H1 (cell line): ENCODE results near the gene CTNND2. TPM values are rescaled to one million over a fixed set of nuclear protein-coding genes. Genes with fewer than 3 reads are reported as not detected.

ENCODE experiments used
- CTCF ChIA-PET: fragments of 300-600 bp; sonication (Branson Sonifier 250); formaldehyde crosslinking; loops from one replicate; lab custom pipeline; 2021; ENCODE audit not compliant: partially characterized antibody; lab: Charles Lee
- POLR2A ChIA-PET: fragments of 300-600 bp; sonication (Branson Sonifier 250); formaldehyde crosslinking; loops from one replicate; lab custom pipeline; 2021; ENCODE audit warnings: inconsistent platforms; ENCODE audit not compliant: partially characterized antibody; lab: Charles Lee
- DNase-seq, 2 experiments: peaks; one replicate each; pipeline versions ENCODE4 v3.0.0 to v3.0.0-alpha.2; 2010 to 2022; ENCODE audit warnings: low spot score in 2 of 2, low read depth in 1 of 2, mixed read lengths in 1 of 2
- FAIRE-seq: peaks from 2 replicates; lab custom pipeline; 2011; peaks lifted over from hg19 to GRCh38; lab: Jason Lieb, UNC
- H2AFZ ChIP-seq: 2 replicates; pipeline ENCODE4 v1.8.1; 2012; ENCODE audit warnings: low read length, inconsistent platforms
- H2AK5ac ChIP-seq: 2 replicates; pipeline ENCODE4 v1.6.1; 2013; ENCODE audit warnings: low read depth, low read length
- H2BK120ac ChIP-seq: replicated peaks from 2 replicates; pipeline ENCODE3; 2013; ENCODE audit warnings: low read depth, low read length, inconsistent platforms
- H2BK12ac ChIP-seq: 2 replicates; pipeline ENCODE4 v1.6.1; 2013; ENCODE audit warnings: low read depth, low read length
- H2BK15ac ChIP-seq: 2 replicates; pipeline ENCODE4 v1.6.1; 2013; ENCODE audit warnings: low read length
- H2BK20ac ChIP-seq: 2 replicates; pipeline ENCODE4 v1.6.1; 2013; ENCODE audit warnings: low read length
- H2BK5ac ChIP-seq: 2 replicates; pipeline ENCODE4 v1.6.1; 2013; ENCODE audit warnings: low read depth, low read length
- H3K14ac ChIP-seq: 2 replicates; pipeline ENCODE4 v1.6.1; 2013; ENCODE audit warnings: inconsistent platforms; ENCODE audit not compliant: insufficient read length
- H3K18ac ChIP-seq: 2 replicates; pipeline ENCODE4 v1.6.1; 2013; ENCODE audit warnings: low read length; ENCODE audit errors: extremely low read depth
- H3K23ac ChIP-seq: 2 replicates; pipeline ENCODE4 v1.6.1; 2013; ENCODE audit warnings: inconsistent platforms; ENCODE audit not compliant: insufficient read length
- H3K23me2 ChIP-seq: 2 replicates; pipeline ENCODE4 v1.6.1; 2013; ENCODE audit warnings: low read depth, low read length
- H3K27ac ChIP-seq: 2 replicates; pipeline ENCODE4 v1.6.1; 2011; ENCODE audit warnings: low read depth, low read length, inconsistent platforms
- H3K27me3 ChIP-seq, 4 experiments: replicated peaks in 1 of 4; 1 replicate in 1 of 4; 2 replicates in 3 of 4; pipeline versions ENCODE4 v1.6.1 to v1.8.1; 2011 to 2013; ENCODE audit warnings: low read length in 3 of 4, mild to moderate bottlenecking in 3 of 4, inconsistent platforms in 2 of 4, mixed read lengths in 2 of 4, moderate library complexity in 1 of 4; ENCODE audit not compliant: control insufficient read depth in 3 of 4, insufficient read depth in 3 of 4; ENCODE audit errors: extremely low read depth in 1 of 4
- H3K36me3 ChIP-seq, 4 experiments: 2 replicates each; pipeline versions ENCODE4 v1.6.1 to v1.8.1; 2011 to 2013; ENCODE audit warnings: mild to moderate bottlenecking in 4 of 4, low read length in 3 of 4, moderate library complexity in 2 of 4, control low read depth in 1 of 4, inconsistent platforms in 1 of 4; ENCODE audit not compliant: insufficient read depth in 4 of 4, control insufficient read depth in 2 of 4
- H3K4ac ChIP-seq: replicated peaks from 2 replicates; pipeline ENCODE3; 2013; ENCODE audit warnings: low read length, low read depth, mixed read lengths, inconsistent platforms; ENCODE audit not compliant: insufficient read length
- H3K4me1 ChIP-seq, 4 experiments: replicated peaks in 1 of 4; 1 replicate in 1 of 4; 2 replicates in 3 of 4; pipeline versions ENCODE4 v1.6.1 to v1.8.1; 2011 to 2013; ENCODE audit warnings: low read length in 3 of 4, inconsistent platforms in 2 of 4, mixed read lengths in 1 of 4; ENCODE audit not compliant: insufficient read depth in 4 of 4, control insufficient read depth in 3 of 4
- H3K4me2 ChIP-seq, 2 experiments: 2 replicates each; pipeline versions ENCODE4 v1.6.1 to v1.8.1; 2011 to 2013; ENCODE audit warnings: low read depth in 2 of 2, low read length in 2 of 2, control low read depth in 1 of 2, inconsistent platforms in 1 of 2, mild to moderate bottlenecking in 1 of 2; ENCODE audit not compliant: insufficient read depth in 1 of 2
- H3K4me3 ChIP-seq, 4 experiments: fragments of 200-600, 300-600 bp in 1 of 4; sonication (generic), shearing (Covaris generic), sonication (Bioruptor Twin) in 1 of 4; 2 replicates each; pipeline versions ENCODE4 v1.5.1 to v1.8.1; 2011 to 2016; ENCODE audit warnings: low read length in 4 of 4, low read depth in 3 of 4, control low read depth in 2 of 4, inconsistent platforms in 2 of 4, mild to moderate bottlenecking in 2 of 4, mixed read lengths in 1 of 4, moderate library complexity in 1 of 4; ENCODE audit not compliant: insufficient read depth in 2 of 4; ENCODE audit errors: extremely low read depth in 1 of 4
- H3K56ac ChIP-seq: replicated peaks from 2 replicates; pipeline ENCODE3; 2013; ENCODE audit warnings: low read depth, mild to moderate bottlenecking, mixed read lengths, low read length, inconsistent platforms; ENCODE audit not compliant: insufficient read length
- H3K79me1 ChIP-seq: 2 replicates; pipeline ENCODE4 v1.6.1; 2013; ENCODE audit warnings: low read depth, low read length, control low read depth
- H3K79me2 ChIP-seq, 2 experiments: 2 replicates each; pipeline versions ENCODE4 v1.6.1 to v1.8.1; 2012 to 2013; ENCODE audit warnings: low read length in 2 of 2, mild to moderate bottlenecking in 2 of 2, inconsistent platforms in 1 of 2; ENCODE audit not compliant: insufficient read depth in 2 of 2, control insufficient read depth in 1 of 2
- H3K9ac ChIP-seq, 4 experiments: replicated peaks in 1 of 4; 1 replicate in 1 of 4; 2 replicates in 3 of 4; pipeline versions ENCODE4 v1.6.1 to v1.8.1; 2011 to 2013; ENCODE audit warnings: low read depth in 3 of 4, low read length in 3 of 4, control low read depth in 2 of 4, mild to moderate bottlenecking in 2 of 4, moderate library complexity in 2 of 4, inconsistent platforms in 1 of 4; ENCODE audit errors: extremely low read depth in 1 of 4
- H3K9me3 ChIP-seq, 2 experiments: 2 replicates each; pipeline versions ENCODE4 v1.6.1 to v1.8.1; 2012 to 2013; ENCODE audit warnings: mild to moderate bottlenecking in 2 of 2, moderate library complexity in 2 of 2, control low read depth in 1 of 2, inconsistent platforms in 1 of 2, low read depth in 1 of 2, low read length in 1 of 2, mixed read lengths in 1 of 2; ENCODE audit not compliant: insufficient read depth in 2 of 2
- H4K20me1 ChIP-seq, 2 experiments: replicated peaks in 1 of 2; 2 replicates each; pipeline versions ENCODE3 to v1.8.1; 2011 to 2013; ENCODE audit warnings: inconsistent platforms in 2 of 2, low read length in 2 of 2, mild to moderate bottlenecking in 1 of 2; ENCODE audit not compliant: insufficient read depth in 2 of 2, control insufficient read depth in 1 of 2
- H4K5ac ChIP-seq: 2 replicates; pipeline ENCODE4 v1.6.1; 2013; ENCODE audit warnings: low read length, low read depth, mixed read lengths, inconsistent platforms; ENCODE audit not compliant: insufficient read length
- H4K8ac ChIP-seq: 2 replicates; pipeline ENCODE4 v1.8.0; 2013; ENCODE audit warnings: mild to moderate bottlenecking, moderate library complexity, low read length, inconsistent platforms; ENCODE audit not compliant: insufficient read depth; ENCODE audit errors: extremely low read depth
- H4K91ac ChIP-seq: replicated peaks from 2 replicates; pipeline ENCODE3; 2013; ENCODE audit warnings: low read length, mixed read lengths, inconsistent platforms; ENCODE audit not compliant: insufficient read length
- CREB1 ChIP-seq: IDR thresholded peaks from 2 replicates; pipeline ENCODE4 v1.6.1; 2012; ENCODE audit warnings: inconsistent platforms
- E2F6 ChIP-seq: IDR thresholded peaks from 2 replicates; pipeline ENCODE4 v1.6.1; 2012; ENCODE audit warnings: inconsistent platforms
- HDAC2 ChIP-seq, 2 experiments: fragments of 300-600 bp in 1 of 2; sonication (generic) in 1 of 2; IDR thresholded peaks; 2 replicates each; pipeline ENCODE4 v1.6.1; 2011 to 2012; ENCODE audit warnings: low read depth in 2 of 2, low read length in 2 of 2, mild to moderate bottlenecking in 2 of 2, moderate library complexity in 2 of 2, borderline replicate concordance in 1 of 2, inconsistent platforms in 1 of 2
- JUND ChIP-seq: IDR thresholded peaks from 2 replicates; pipeline ENCODE4 v1.6.1; 2011; ENCODE audit warnings: mild to moderate bottlenecking, improper control_type of control experiment, low read length
- KDM1A ChIP-seq: fragments of 200-600, 300-600 bp; sonication (generic); IDR thresholded peaks from 2 replicates; pipeline ENCODE4 v1.7.1; 2016; ENCODE audit warnings: mild to moderate bottlenecking, low read length, borderline replicate concordance
- MAFK ChIP-seq: IDR thresholded peaks from 2 replicates; pipeline ENCODE4 v1.6.1; 2012; ENCODE audit warnings: low read depth, mild to moderate bottlenecking, improper control_type of control experiment, low read length
- POLR2AphosphoS5 ChIP-seq: IDR thresholded peaks from 2 replicates; pipeline ENCODE4 v1.6.1; 2011; ENCODE audit warnings: low read depth, low read length
- RXRA ChIP-seq: IDR thresholded peaks from 2 replicates; pipeline ENCODE4 v1.6.1; 2011; ENCODE audit warnings: low read depth, mild to moderate bottlenecking, low read length, moderate library complexity; ENCODE audit not compliant: insufficient read depth
- SRF ChIP-seq: IDR thresholded peaks from 2 replicates; pipeline ENCODE4 v1.6.1; 2011; ENCODE audit warnings: mild to moderate bottlenecking, low read depth, low read length, moderate library complexity
- TBP ChIP-seq: IDR thresholded peaks from 2 replicates; pipeline ENCODE4 v1.6.1; 2011; ENCODE audit warnings: low read depth, low read length, improper control_type of control experiment
- TCF12 ChIP-seq: IDR thresholded peaks from 2 replicates; pipeline ENCODE4 v1.6.1; 2011; ENCODE audit warnings: low read depth, mild to moderate bottlenecking, low read length
- WGBS, 2 experiments: shearing (Covaris generic) in 1 of 2; methylation state at CpG; one replicate each; pipeline versions ENCODE4 v1.1.6 to v1.1.7; 2013 to 2015; ENCODE audit warnings: low lambda C conversion rate in 2 of 2, mixed read lengths in 2 of 2, inconsistent platforms in 1 of 2, low coverage in 1 of 2, missing lambda C conversion rate in 1 of 2; ENCODE audit not compliant: insufficient replicate concordance in 2 of 2, insufficient coverage in 1 of 2, insufficient read length in 1 of 2; ENCODE audit errors: extremely low coverage in 1 of 2, missing lambda C conversion rate in 1 of 2; 5-methylcytosine and 5-hydroxymethylcytosine counted together
- polyA plus RNA-seq, 7 experiments: library from polyadenylated mRNA; depleted of rRNA in 3 of 7; stranded (reverse) in 5 of 7; unstranded in 2 of 7; fragments of >200 nt in 5 of 7; fragments of 200-250 nt in 2 of 7; gene quantifications; 1 replicate in 5 of 7; 2 replicates in 1 of 7; 4 replicates in 1 of 7; pipeline versions ENCODE4 v1.2.1 to v1.2.3, GENCODE V29; 2011 to 2013; ENCODE audit warnings: missing spikeins in 2 of 7, mixed read lengths in 2 of 7
- total RNA-seq: library from RNA; stranded (reverse); fragmentation: NEBNext Ultra II Directional; extraction: Animal tissue kit (Norgen Biotek cat#: 25700); gene quantifications from 2 replicates; pipeline ENCODE4 v1.2.1, GENCODE V29; 2021

The CTNND2 gene
- total and polyA plus RNA-seq, 2 of the 8 experiments (the other 6 are each of a cell fraction or from before 2014, with no cell fraction given): 7.4 to 14.2 TPM

- no peak for DNase-seq
- Histone ChIP-seq H2BK20ac (no peak overlapping the region), H2AFZ (no peak overlapping the region), H3K4me3 (no peak overlapping the region), H3K14ac (no peak overlapping the region), H3K27me3 (no peaks in the 10 kb centered on the region), H4K8ac (no peak overlapping the region), H3K23ac (no peak overlapping the region), H2BK12ac (no peak overlapping the region), H3K36me3 (no peaks in the 10 kb centered on the region), H3K4me2 (no peak overlapping the region), H4K5ac (no peak overlapping the region), H3K79me2 (no peaks in the 10 kb centered on the region), H3K18ac (no peak overlapping the region), H4K20me1 (no peaks in the 10 kb centered on the region), H2BK15ac (no peak overlapping the region), H2AK5ac (no peak overlapping the region), H2BK5ac (no peak overlapping the region), H3K9ac (no peak overlapping the region), H3K4me1 (no peaks in the 10 kb centered on the region), H3K27ac (no peak overlapping the region), H3K79me1 (no peaks in the 10 kb centered on the region), H3K23me2 (no peaks in the 10 kb centered on the region), H3K9me3 (no peaks in the 10 kb centered on the region), H3K56ac (no peak overlapping the region), H4K91ac (no peak overlapping the region), H2BK120ac (no peak overlapping the region), H3K4ac (no peak overlapping the region)
- TF ChIP-seq RXRA (no peak), JUND (no peak), CREB1 (no peak), HDAC2 (IDR thresholded peaks at IDR 0.05; ENCODE audit: borderline replicate concordance in 1 of 2, low read depth in 2 of 2, low read length in 2 of 2) (no peak), TCF12 (no peak), E2F6 (no peak), TBP (no peak), SRF (no peak), MAFK (no peak), POLR2AphosphoS5 (no peak), KDM1A (no peak)
- ChIA-PET CTCF (no interaction called here), POLR2A (no interaction called here)
- FAIRE-seq: no peak
- 95% methylated on average over 8 of the region's 8 CpGs; no CpG with 5 or more reads in 1 of the 2 experiments for WGBS, 2 experiments
Observed at GRCh38 chr5:11397549-11397948, 506.7 kb downstream of the CTNND2 start.
